Measurements from ENCODE around the gene CYB561D2.
"Not testable (repeated sequence)": the region's sequence is repeated elsewhere in the genome, so short reads cannot be mapped to it uniquely, and the experiment has no call there.

The CYB561D2 gene

GRCh38 chr3:50350527-50351322 is at the start of gene CYB561D2, which contains the start of gene NPRL2:
CYB561D2 (plus strand) TSS chr3:50350862; CDS start chr3:50351434, 572 bp downstream.
NPRL2 (minus strand) TSS chr3:50350775; CDS start chr3:50350652, 123 bp downstream.
- peak; percentile 77 for DNase-seq

- no peak for DNase-seq
Observed at GRCh38 chr3:50302095-50303012, 48.3 kb upstream of the CYB561D2 start.

GRCh38 chr3:50303013-50303815 is 47.4 kb upstream of the CYB561D2 start, which contains the start of gene HYAL1:
HYAL1 (minus strand) TSS chr3:50303574; CDS start chr3:50302956, 618 bp downstream.
- no peak for DNase-seq

GRCh38 chr3:50304601-50305000 is 46.1 kb upstream of the CYB561D2 start:
- DNase-seq: no peak

- DNase-seq: not testable (repeated sequence)
Observed at GRCh38 chr3:50312041-50312440, 38.6 kb upstream of the CYB561D2 start.

- DNase-seq: no peak
Observed at GRCh38 chr3:50314342-50314741, 36.3 kb upstream of the CYB561D2 start.

- DNase-seq: no peak
Observed at GRCh38 chr3:50314816-50315215, 35.8 kb upstream of the CYB561D2 start.

- DNase-seq: no peak
Observed at GRCh38 chr3:50316657-50317242, 33.9 kb upstream of the CYB561D2 start.

GRCh38 chr3:50317300-50317699 is 33.4 kb upstream of the CYB561D2 start:
- no peak for DNase-seq

- DNase-seq: no peak
Observed at GRCh38 chr3:50318163-50318562, 32.5 kb upstream of the CYB561D2 start.

- no peak for DNase-seq
Observed at GRCh38 chr3:50318615-50319014, 32.0 kb upstream of the CYB561D2 start.

- no peak for DNase-seq
Observed at GRCh38 chr3:50319181-50319893, 31.3 kb upstream of the CYB561D2 start.

- DNase-seq: no peak
Observed at GRCh38 chr3:50319894-50320625, 30.6 kb upstream of the CYB561D2 start.

GRCh38 chr3:50320853-50321335 is 29.8 kb upstream of the CYB561D2 start:
- no peak for DNase-seq

GRCh38 chr3:50321336-50322114 is 29.1 kb upstream of the CYB561D2 start:
- peak; percentile 51 for DNase-seq

- DNase-seq: no peak
Observed at GRCh38 chr3:50322115-50322385, 28.6 kb upstream of the CYB561D2 start.

- DNase-seq: no peak
Observed at GRCh38 chr3:50322386-50323091, 28.1 kb upstream of the CYB561D2 start, which contains the start of gene HYAL2. HYAL2 (minus strand) TSS chr3:50322745; CDS start chr3:50320489, 2,256 bp downstream.

GRCh38 chr3:50323092-50323600 is 27.5 kb upstream of the CYB561D2 start:
- no peak for DNase-seq

- DNase-seq: no peak
Observed at GRCh38 chr3:50323614-50324199, 27.0 kb upstream of the CYB561D2 start.

Data from NCI-H2107 (cell line).